HL-60 (cell line): ENCODE results near the gene VRK2.

Source experiments
- CTCF ChIP-seq: IDR thresholded peaks from one replicate; pipeline ENCODE4 v1.5.1; 2011; ENCODE audit warnings: low read length, control low read depth, inconsistent platforms; ENCODE audit not compliant: insufficient read depth
- POLR2AphosphoS5 ChIP-seq: IDR thresholded peaks from 2 replicates; pipeline ENCODE4 v1.6.1; 2012; ENCODE audit warnings: low read depth
- TF ChIP-seq, protein P1 (sequence below): IDR thresholded peaks from 2 replicates; pipeline ENCODE4 v1.6.1; 2012; ENCODE audit warnings: low read depth; ENCODE audit not compliant: insufficient replicate concordance

DNA sequence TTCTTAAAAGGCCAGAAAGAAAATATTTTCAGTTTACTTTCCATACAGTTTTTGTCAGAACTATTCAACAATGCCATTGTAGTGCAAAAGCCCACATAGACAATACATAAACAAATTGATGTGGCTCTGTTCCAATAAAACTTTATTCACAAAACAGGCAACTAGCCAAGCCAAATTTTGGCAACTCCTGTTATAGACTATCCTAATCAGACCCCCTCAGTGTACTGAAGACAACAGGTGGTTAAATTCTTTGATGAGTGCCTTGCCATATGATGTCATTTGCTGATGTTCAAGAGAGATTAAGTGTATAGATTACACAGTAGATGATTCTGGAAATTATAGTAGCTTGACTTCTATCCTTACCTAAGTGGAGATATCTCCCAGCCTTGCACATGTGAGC, 111.1 kb downstream of the VRK2 start:
- TF ChIP-seq CTCF (no peak), POLR2AphosphoS5 (no peak)
- TF ChIP-seq, protein P1, sequence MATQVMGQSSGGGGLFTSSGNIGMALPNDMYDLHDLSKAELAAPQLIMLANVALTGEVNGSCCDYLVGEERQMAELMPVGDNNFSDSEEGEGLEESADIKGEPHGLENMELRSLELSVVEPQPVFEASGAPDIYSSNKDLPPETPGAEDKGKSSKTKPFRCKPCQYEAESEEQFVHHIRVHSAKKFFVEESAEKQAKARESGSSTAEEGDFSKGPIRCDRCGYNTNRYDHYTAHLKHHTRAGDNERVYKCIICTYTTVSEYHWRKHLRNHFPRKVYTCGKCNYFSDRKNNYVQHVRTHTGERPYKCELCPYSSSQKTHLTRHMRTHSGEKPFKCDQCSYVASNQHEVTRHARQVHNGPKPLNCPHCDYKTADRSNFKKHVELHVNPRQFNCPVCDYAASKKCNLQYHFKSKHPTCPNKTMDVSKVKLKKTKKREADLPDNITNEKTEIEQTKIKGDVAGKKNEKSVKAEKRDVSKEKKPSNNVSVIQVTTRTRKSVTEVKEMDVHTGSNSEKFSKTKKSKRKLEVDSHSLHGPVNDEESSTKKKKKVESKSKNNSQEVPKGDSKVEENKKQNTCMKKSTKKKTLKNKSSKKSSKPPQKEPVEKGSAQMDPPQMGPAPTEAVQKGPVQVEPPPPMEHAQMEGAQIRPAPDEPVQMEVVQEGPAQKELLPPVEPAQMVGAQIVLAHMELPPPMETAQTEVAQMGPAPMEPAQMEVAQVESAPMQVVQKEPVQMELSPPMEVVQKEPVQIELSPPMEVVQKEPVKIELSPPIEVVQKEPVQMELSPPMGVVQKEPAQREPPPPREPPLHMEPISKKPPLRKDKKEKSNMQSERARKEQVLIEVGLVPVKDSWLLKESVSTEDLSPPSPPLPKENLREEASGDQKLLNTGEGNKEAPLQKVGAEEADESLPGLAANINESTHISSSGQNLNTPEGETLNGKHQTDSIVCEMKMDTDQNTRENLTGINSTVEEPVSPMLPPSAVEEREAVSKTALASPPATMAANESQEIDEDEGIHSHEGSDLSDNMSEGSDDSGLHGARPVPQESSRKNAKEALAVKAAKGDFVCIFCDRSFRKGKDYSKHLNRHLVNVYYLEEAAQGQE = no peak
